Measurements from ENCODE around the gene MN1. TPM values are rescaled to one million over a fixed set of nuclear protein-coding genes. Genes with fewer than 3 reads are reported as not detected.

The MN1 gene
- total RNA-seq, 1 experiment from 2014 or later: not detected

DNA sequence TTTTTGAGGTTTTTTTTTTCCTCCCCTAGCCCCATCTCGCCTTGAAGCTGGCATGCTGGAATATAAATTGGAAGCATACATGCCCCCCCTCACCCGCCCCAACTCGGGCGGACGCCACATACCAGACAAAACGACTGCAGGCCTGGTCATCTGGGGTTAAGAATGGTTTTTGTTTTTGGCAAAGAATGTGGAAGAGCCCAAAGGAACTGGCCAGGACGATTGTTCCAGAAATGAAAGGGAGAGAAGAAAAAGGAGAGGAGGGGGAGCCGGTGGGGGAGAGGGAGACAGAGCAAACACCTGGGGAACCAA, 25.0 kb downstream of the MN1 start:
- no peaks in the 10 kb centered on the region for H4K20me1 ChIP-seq (ENCODE audit: insufficient read depth, low read depth, low read length)
- no peak overlapping the region for H2AFZ ChIP-seq (ENCODE audit: low read length)
- DNase-seq: no peak
- no peaks in the 10 kb centered on the region for H3K27me3 ChIP-seq (ENCODE audit: low read length)
- no peaks in the 10 kb centered on the region for H3K4me1 ChIP-seq (ENCODE audit: low read length)
- H3K9me2 ChIP-seq (replicated peaks; ENCODE audit: insufficient read depth, low read length): no peaks in the 10 kb centered on the region
- no peak overlapping the region for H3K9ac ChIP-seq (ENCODE audit: low read length)
- no peaks in the 10 kb centered on the region for H3K9me3 ChIP-seq (ENCODE audit: low read length)
- H3K79me2 ChIP-seq (ENCODE audit: low read length): no peaks in the 10 kb centered on the region
- no peak overlapping the region for H3K4me2 ChIP-seq (ENCODE audit: low read depth, low read length, poor library complexity, severe bottlenecking)
- H3K4me3 ChIP-seq (ENCODE audit: low read length): no peak overlapping the region
- H3K36me3 ChIP-seq (ENCODE audit: insufficient read depth, low read length): no peaks in the 10 kb centered on the region
- H3K27ac ChIP-seq (ENCODE audit: low read length): no peak overlapping the region

DNA sequence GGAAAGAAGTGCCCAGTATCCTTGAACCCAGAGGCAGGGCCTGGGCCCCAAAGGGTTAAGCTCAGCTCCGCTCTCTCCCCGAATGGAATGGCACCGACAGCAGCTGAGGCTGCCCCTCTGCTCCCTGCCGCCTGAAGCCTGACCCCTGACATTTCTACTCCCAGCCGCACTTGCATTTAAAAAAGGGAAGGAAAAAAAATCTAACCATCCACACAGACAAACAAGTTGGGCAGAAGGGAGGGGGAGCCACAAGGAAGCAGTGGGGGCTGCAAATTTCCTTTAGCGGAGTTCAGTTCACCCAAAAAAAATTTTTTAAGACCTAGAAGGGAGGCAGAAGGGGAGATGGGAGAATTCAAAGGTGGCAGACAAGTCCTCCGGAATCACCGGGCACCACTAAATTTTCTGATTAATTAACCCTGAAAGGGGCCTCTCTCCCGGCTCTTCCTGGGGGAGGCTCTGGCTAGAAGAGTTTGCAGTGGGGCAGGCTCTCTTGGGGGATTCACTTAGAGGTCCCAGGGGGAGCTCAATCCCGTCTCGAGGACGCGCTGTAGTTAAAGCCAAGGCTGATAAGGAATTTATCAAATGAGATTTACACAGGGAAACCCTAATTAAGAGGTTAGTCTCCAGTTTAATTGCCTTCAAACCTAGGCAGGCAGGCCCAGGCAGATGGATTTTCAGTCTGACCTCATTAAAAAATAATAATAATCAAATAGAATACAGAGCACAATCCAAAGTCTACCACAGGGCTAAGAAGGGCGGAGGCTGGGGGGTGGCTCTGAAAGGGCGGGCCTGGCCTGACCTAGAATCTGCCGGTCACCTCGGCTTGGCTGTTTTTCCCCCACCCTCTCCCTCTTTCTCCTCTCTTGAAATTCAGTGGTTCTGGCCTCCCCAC, 25.6 kb downstream of the MN1 start:
- no peak overlapping the region for H2AFZ ChIP-seq (ENCODE audit: low read length)

DNA sequence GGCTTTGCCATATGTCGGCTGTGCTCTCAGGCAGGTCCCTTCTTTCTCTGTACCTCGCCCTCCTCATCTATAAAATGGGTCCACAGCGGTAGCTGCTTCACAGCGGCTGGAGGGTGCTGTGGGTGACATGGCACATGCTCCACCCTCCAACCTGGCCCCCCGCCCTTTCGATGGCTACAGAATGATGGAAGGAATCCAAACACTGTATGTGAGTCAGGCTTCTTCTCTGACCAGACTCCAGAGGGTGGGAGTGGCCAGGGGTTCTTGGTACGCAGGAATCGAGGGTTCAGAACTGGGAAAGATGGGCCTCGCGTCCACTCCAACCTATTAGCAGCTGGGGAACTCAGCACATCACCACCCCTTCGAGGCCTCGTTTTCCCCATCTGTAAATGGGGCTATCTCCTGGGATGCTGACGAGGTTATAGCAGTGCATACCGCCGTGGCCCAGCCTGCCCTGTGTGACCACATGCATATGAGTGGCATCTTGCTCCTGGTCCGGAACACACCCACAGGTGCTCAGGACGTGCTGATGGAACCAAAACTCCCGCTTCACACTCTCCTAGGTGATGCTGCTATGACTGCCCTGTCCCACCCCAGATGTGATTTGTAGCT, 26.4 kb downstream of the MN1 start:
- Histone ChIP-seq H3K4me1 (ENCODE audit: low read length) (no peaks in the 10 kb centered on the region), H3K9me3 (ENCODE audit: low read length) (no peaks in the 10 kb centered on the region), H3K27me3 (ENCODE audit: low read length) (no peaks in the 10 kb centered on the region), H3K79me2 (ENCODE audit: low read length) (no peaks in the 10 kb centered on the region), H2AFZ (ENCODE audit: low read length) (no peak overlapping the region), H3K4me2 (ENCODE audit: low read depth, low read length, poor library complexity, severe bottlenecking) (no peak overlapping the region), H3K27ac (ENCODE audit: low read length) (no peak overlapping the region), H3K36me3 (ENCODE audit: insufficient read depth, low read length) (no peaks in the 10 kb centered on the region), H3K4me3 (ENCODE audit: low read length) (no peak overlapping the region), H3K9ac (ENCODE audit: low read length) (no peak overlapping the region), H3K9me2 (replicated peaks; ENCODE audit: insufficient read depth, low read length) (no peaks in the 10 kb centered on the region), H4K20me1 (ENCODE audit: insufficient read depth, low read depth, low read length) (no peaks in the 10 kb centered on the region)
- no peak for DNase-seq

More for the DNA sequence above, 25.6 kb downstream of the MN1 start:
- no peaks in the 10 kb centered on the region for H3K9me3 ChIP-seq (ENCODE audit: low read length)
- H3K4me2 ChIP-seq (ENCODE audit: low read depth, low read length, poor library complexity, severe bottlenecking): no peak overlapping the region
- no peak overlapping the region for H3K27ac ChIP-seq (ENCODE audit: low read length)
- no peak overlapping the region for H3K4me3 ChIP-seq (ENCODE audit: low read length)
- no peaks in the 10 kb centered on the region for H3K9me2 ChIP-seq (replicated peaks; ENCODE audit: insufficient read depth, low read length)
- no peaks in the 10 kb centered on the region for H3K79me2 ChIP-seq (ENCODE audit: low read length)
- H3K9ac ChIP-seq (ENCODE audit: low read length): no peak overlapping the region
- H3K4me1 ChIP-seq (ENCODE audit: low read length): no peaks in the 10 kb centered on the region
- no peaks in the 10 kb centered on the region for H3K36me3 ChIP-seq (ENCODE audit: insufficient read depth, low read length)
- H4K20me1 ChIP-seq (ENCODE audit: insufficient read depth, low read depth, low read length): no peaks in the 10 kb centered on the region
- H3K27me3 ChIP-seq (ENCODE audit: low read length): no peaks in the 10 kb centered on the region
- no peak for DNase-seq

- Histone ChIP-seq H2AFZ (ENCODE audit: low read length) (no peak overlapping the region), H3K9me3 (ENCODE audit: low read length) (no peaks in the 10 kb centered on the region), H3K36me3 (ENCODE audit: insufficient read depth, low read length) (no peaks in the 10 kb centered on the region), H3K27me3 (ENCODE audit: low read length) (no peaks in the 10 kb centered on the region), H4K20me1 (ENCODE audit: insufficient read depth, low read depth, low read length) (no peaks in the 10 kb centered on the region), H3K9me2 (replicated peaks; ENCODE audit: insufficient read depth, low read length) (no peaks in the 10 kb centered on the region), H3K4me1 (ENCODE audit: low read length) (no peaks in the 10 kb centered on the region), H3K4me2 (ENCODE audit: low read depth, low read length, poor library complexity, severe bottlenecking) (no peak overlapping the region), H3K79me2 (ENCODE audit: low read length) (no peaks in the 10 kb centered on the region), H3K4me3 (ENCODE audit: low read length) (no peak overlapping the region), H3K9ac (ENCODE audit: low read length) (no peak overlapping the region), H3K27ac (ENCODE audit: low read length) (no peak overlapping the region)
- no peak for DNase-seq
Observed at GRCh38 chr22:27774200-27774599, 27.4 kb downstream of the MN1 start.

GRCh38 chr22:27772984-27773498, 28.5 kb downstream of the MN1 start:
- Histone ChIP-seq H3K79me2 (ENCODE audit: low read length) (no peaks in the 10 kb centered on the region), H3K9ac (ENCODE audit: low read length) (no peak overlapping the region), H3K4me3 (ENCODE audit: low read length) (no peak overlapping the region), H3K4me1 (ENCODE audit: low read length) (no peaks in the 10 kb centered on the region), H3K27me3 (ENCODE audit: low read length) (no peaks in the 10 kb centered on the region), H2AFZ (ENCODE audit: low read length) (no peak overlapping the region), H3K9me2 (replicated peaks; ENCODE audit: insufficient read depth, low read length) (no peaks in the 10 kb centered on the region), H3K36me3 (ENCODE audit: insufficient read depth, low read length) (no peaks in the 10 kb centered on the region), H3K27ac (ENCODE audit: low read length) (no peak overlapping the region), H3K9me3 (ENCODE audit: low read length) (no peaks in the 10 kb centered on the region), H3K4me2 (ENCODE audit: low read depth, low read length, poor library complexity, severe bottlenecking) (no peak overlapping the region), H4K20me1 (ENCODE audit: insufficient read depth, low read depth, low read length) (no peaks in the 10 kb centered on the region)
- no peak for DNase-seq

DNA sequence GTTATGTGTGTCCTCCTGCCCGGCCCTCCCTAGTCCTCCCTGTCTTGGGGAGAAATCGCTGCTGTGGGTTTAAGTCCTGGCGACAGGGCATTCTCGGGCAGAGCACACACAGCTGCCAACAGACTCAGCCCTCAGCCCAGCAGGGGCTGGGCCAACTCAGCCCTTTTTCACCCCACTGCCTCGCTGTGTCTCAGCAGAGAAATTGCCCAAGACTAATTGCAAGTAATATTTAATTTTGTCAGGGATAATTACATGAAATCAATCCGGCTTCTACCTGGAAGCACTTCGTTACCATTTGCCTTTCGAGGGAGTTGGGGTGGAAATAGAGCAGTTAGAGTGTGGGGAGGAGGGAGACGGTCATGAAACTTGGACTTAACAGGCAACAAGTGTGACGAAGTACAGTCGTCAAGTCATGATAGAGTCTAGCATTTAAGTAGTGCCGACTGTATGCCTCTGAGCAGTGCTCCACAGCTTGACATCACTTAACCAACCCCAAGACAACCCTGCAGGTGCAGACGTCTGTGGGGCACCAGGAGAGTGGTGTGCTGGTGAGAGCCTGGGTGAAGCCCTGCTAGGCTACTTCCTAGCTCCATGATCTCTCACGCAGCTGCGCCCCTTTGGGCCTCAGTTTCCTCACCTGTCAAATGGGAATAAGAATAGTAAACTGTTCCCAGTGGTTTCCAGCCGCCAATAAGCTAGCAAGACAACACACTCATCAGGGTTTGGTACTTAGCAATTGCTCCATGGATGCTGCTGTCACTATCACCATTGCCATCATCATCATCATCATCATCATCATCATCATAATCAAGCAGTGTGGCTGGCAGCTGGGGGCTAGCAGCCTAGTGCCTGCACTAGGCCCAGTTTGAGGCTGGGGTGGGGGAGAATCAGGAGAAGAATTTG, 29.2 kb downstream of the MN1 start:
- DNase-seq: no peak
- Histone ChIP-seq H3K27me3 (ENCODE audit: low read length) (no peaks in the 10 kb centered on the region), H4K20me1 (ENCODE audit: insufficient read depth, low read depth, low read length) (no peaks in the 10 kb centered on the region), H3K4me1 (ENCODE audit: low read length) (no peaks in the 10 kb centered on the region), H3K27ac (ENCODE audit: low read length) (no peak overlapping the region), H3K9me2 (replicated peaks; ENCODE audit: insufficient read depth, low read length) (no peaks in the 10 kb centered on the region), H3K36me3 (ENCODE audit: insufficient read depth, low read length) (no peaks in the 10 kb centered on the region), H3K4me2 (ENCODE audit: low read depth, low read length, poor library complexity, severe bottlenecking) (no peak overlapping the region), H3K79me2 (ENCODE audit: low read length) (no peaks in the 10 kb centered on the region), H2AFZ (ENCODE audit: low read length) (no peak overlapping the region), H3K4me3 (ENCODE audit: low read length) (no peak overlapping the region), H3K9ac (ENCODE audit: low read length) (no peak overlapping the region), H3K9me3 (ENCODE audit: low read length) (no peaks in the 10 kb centered on the region)

GRCh38 chr22:27771637-27772036, 29.9 kb downstream of the MN1 start:
- Histone ChIP-seq H3K9me3 (ENCODE audit: low read length) (no peaks in the 10 kb centered on the region), H3K4me3 (ENCODE audit: low read length) (no peak overlapping the region), H3K4me2 (ENCODE audit: low read depth, low read length, poor library complexity, severe bottlenecking) (no peak overlapping the region), H3K36me3 (ENCODE audit: insufficient read depth, low read length) (no peaks in the 10 kb centered on the region), H3K4me1 (ENCODE audit: low read length) (no peaks in the 10 kb centered on the region), H4K20me1 (ENCODE audit: insufficient read depth, low read depth, low read length) (no peaks in the 10 kb centered on the region), H3K9me2 (replicated peaks; ENCODE audit: insufficient read depth, low read length) (no peaks in the 10 kb centered on the region), H3K79me2 (ENCODE audit: low read length) (no peaks in the 10 kb centered on the region), H3K27ac (ENCODE audit: low read length) (no peak overlapping the region), H2AFZ (ENCODE audit: low read length) (no peak overlapping the region), H3K9ac (ENCODE audit: low read length) (no peak overlapping the region), H3K27me3 (ENCODE audit: low read length) (no peaks in the 10 kb centered on the region)
- no peak for DNase-seq

DNA sequence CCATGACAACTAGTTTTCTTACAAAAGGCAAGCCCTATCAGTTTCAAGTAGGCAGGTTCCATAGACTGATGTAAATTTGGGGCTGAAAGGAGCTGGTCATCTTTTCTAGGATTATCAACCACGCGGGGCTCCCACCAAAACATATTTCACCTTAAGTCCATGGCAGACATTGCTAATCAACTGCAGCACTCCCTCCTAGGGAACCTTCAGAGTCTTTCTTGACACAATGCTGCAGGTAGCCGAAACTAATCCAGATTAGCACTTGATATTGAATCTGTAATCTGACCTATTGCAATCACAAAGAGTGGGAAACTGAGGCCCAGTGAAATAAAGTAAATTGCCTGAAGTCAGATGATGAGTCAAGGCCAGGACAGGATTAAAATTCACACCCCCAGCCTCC, 32.5 kb downstream of the MN1 start:
- Histone ChIP-seq H3K79me2 (ENCODE audit: low read length) (no peaks in the 10 kb centered on the region), H3K9ac (ENCODE audit: low read length) (no peak overlapping the region), H3K9me2 (replicated peaks; ENCODE audit: insufficient read depth, low read length) (no peaks in the 10 kb centered on the region), H3K4me2 (ENCODE audit: low read depth, low read length, poor library complexity, severe bottlenecking) (no peak overlapping the region), H3K4me3 (ENCODE audit: low read length) (no peak overlapping the region), H2AFZ (ENCODE audit: low read length) (no peak overlapping the region), H3K4me1 (ENCODE audit: low read length) (no peaks in the 10 kb centered on the region), H3K27me3 (ENCODE audit: low read length) (no peaks in the 10 kb centered on the region), H3K36me3 (ENCODE audit: insufficient read depth, low read length) (no peaks in the 10 kb centered on the region), H3K9me3 (ENCODE audit: low read length) (no peaks in the 10 kb centered on the region), H4K20me1 (ENCODE audit: insufficient read depth, low read depth, low read length) (no peaks in the 10 kb centered on the region), H3K27ac (ENCODE audit: low read length) (no peak overlapping the region)
- DNase-seq: no peak
